Type B pancreatic cell (in vitro differentiated cells): ENCODE data around the gene LRRC38. TPM values are rescaled to one million over a fixed set of nuclear protein-coding genes. Genes with fewer than 3 reads are reported as not detected.
A peak's percentile ranks its signal among the peaks of the same experiment; 100 is the strongest.

Source experiments
- DNase-seq: peaks from one replicate; pipeline ENCODE4 v3.0.0; 2021; ENCODE audit warnings: mixed read lengths; ENCODE audit not compliant: unreplicated experiment; ENCODE audit errors: extremely low spot score
- H3K27ac Mint-ChIP-seq: 2 replicates; pipeline ENCODE4 v1.8.0; 2021; ENCODE audit warnings: mild to moderate bottlenecking, mixed read lengths
- H3K27me3 Mint-ChIP-seq: 2 replicates; pipeline ENCODE4 v1.8.0; 2021; ENCODE audit warnings: mixed read lengths
- H3K36me3 Mint-ChIP-seq: 2 replicates; pipeline ENCODE4 v1.8.0; 2021; ENCODE audit warnings: mixed read lengths
- H3K4me1 Mint-ChIP-seq: one replicate; pipeline ENCODE4 v1.8.0; 2021; ENCODE audit warnings: mixed read lengths; ENCODE audit not compliant: unreplicated experiment
- H3K4me3 Mint-ChIP-seq: 2 replicates; pipeline ENCODE4 v1.8.0; 2021; ENCODE audit warnings: mild to moderate bottlenecking, mixed read lengths
- H3K9me3 Mint-ChIP-seq: 2 replicates; pipeline ENCODE4 v1.8.0; 2021; ENCODE audit warnings: mixed read lengths
- total RNA-seq: library from RNA; stranded (reverse); gene quantifications from 2 replicates; pipeline ENCODE4 v1.2.1, GENCODE V29; 2021; ENCODE audit warnings: low replicate concordance
- TF ChIP-seq, protein P1 (sequence below): fragments of 200-600 bp; sonication (generic); conservative IDR thresholded peaks from 2 replicates; pipeline ENCODE4 v1.5.0; 2021; ENCODE audit warnings: antibody characterized with exemption, mild to moderate bottlenecking

The LRRC38 gene
- total RNA-seq, 1 donor from 2014 or later = 2.6 TPM

DNA sequence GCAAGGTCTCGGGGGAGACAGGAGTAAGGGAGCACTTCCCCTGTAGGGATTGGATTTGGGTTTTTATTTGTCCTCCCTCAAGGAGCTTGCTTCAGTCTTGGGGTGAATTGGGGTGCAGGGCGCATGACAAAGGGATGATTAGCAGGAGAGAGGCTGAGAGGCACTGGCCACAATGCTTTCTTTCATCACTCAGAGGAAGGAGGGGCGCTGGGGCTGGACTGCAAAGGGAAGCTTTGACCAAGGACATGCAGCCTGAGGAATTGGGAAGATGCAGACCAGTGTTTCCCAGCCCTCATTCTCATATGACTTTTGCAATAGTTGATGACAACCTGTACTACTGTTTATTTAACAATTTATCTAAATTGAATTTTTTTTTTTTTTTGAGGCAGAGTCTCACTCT, 35.7 kb upstream of the LRRC38 start:
- H3K27ac Mint-ChIP-seq = no peak overlapping the region
- H3K4me1 Mint-ChIP-seq = no peaks in the 10 kb centered on the region
- TF ChIP-seq, protein P1, sequence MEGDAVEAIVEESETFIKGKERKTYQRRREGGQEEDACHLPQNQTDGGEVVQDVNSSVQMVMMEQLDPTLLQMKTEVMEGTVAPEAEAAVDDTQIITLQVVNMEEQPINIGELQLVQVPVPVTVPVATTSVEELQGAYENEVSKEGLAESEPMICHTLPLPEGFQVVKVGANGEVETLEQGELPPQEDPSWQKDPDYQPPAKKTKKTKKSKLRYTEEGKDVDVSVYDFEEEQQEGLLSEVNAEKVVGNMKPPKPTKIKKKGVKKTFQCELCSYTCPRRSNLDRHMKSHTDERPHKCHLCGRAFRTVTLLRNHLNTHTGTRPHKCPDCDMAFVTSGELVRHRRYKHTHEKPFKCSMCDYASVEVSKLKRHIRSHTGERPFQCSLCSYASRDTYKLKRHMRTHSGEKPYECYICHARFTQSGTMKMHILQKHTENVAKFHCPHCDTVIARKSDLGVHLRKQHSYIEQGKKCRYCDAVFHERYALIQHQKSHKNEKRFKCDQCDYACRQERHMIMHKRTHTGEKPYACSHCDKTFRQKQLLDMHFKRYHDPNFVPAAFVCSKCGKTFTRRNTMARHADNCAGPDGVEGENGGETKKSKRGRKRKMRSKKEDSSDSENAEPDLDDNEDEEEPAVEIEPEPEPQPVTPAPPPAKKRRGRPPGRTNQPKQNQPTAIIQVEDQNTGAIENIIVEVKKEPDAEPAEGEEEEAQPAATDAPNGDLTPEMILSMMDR = no peak
- no peaks in the 10 kb centered on the region for H3K36me3 Mint-ChIP-seq
- H3K27me3 Mint-ChIP-seq = peaks cover 10% of the 10 kb centered on the region
- H3K4me3 Mint-ChIP-seq = no peak overlapping the region
- DNase-seq = no peak
- H3K9me3 Mint-ChIP-seq = no peaks in the 10 kb centered on the region

DNA sequence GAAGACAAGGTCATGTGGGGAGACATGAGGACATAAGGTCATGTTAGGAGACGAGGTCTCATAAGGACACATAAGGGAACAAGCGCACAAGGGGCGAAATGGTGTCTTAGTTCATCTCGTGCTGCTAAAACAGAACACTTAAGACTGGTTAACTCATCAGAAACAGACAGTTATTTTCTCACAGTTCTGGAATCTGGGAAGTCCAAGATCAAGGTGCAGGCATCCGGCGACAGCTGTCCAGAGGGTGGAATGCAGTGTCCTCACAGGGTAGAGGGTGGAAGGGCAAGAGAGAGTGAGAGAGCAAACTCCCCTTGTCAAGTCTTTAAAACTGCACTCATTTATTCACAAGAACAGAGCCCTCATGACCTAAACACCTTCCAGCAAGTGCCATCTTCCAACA, 35.2 kb upstream of the LRRC38 start:
- TF ChIP-seq, protein P1 = no peak
- DNase-seq = no peak
- peaks cover 10% of the 10 kb centered on the region for H3K27me3 Mint-ChIP-seq
- H3K27ac Mint-ChIP-seq = no peak overlapping the region
- peaks cover 5% of the 10 kb centered on the region for H3K4me1 Mint-ChIP-seq
- H3K9me3 Mint-ChIP-seq = no peaks in the 10 kb centered on the region
- no peaks in the 10 kb centered on the region for H3K36me3 Mint-ChIP-seq
- no peak overlapping the region for H3K4me3 Mint-ChIP-seq

DNA sequence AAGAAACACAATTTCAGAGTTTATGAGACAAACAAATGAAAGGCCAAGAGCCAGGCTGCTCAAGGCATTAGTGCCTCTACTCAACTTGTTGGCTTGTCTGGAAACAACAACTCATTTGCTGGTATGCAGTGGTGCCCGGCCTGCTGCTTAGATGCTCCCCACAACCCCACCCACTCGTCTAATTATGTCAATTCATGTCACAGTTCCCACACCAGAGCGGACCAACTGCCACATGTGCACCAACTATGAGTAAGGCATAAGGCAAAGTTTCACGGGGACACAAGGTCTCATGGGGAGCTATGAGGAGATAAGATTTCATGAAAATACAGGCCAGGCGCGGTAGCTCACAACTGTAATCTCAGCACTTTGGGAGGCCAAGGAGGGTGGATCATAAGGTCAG, 34.5 kb upstream of the LRRC38 start:
- Mint-ChIP-seq H3K9me3 (no peaks in the 10 kb centered on the region), H3K36me3 (no peaks in the 10 kb centered on the region), H3K27me3 (peaks cover 10% of the 10 kb centered on the region), H3K4me3 (no peak overlapping the region), H3K27ac (no peak overlapping the region), H3K4me1 (peaks cover 12% of the 10 kb centered on the region)
- DNase-seq = no peak
- TF ChIP-seq, protein P1 = no peak

DNA sequence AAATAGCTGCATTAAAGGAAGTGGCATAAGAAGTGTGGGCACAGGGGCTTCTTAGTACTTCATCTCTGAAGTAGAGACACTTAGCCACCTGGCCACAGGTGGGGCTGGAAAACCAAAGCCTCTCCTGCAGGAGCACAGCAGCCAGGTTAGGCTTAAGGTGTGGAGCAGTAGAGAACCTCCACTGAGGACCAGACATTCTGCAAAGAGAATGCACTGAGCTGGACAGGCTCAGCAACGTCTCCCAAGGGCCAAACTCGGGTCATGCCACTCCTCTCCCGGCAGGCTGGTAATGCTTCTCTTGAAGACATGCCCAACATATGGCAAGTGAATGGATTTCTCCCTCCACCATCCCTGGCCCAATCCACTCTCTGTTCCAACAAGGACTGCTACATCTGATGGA, 33.0 kb upstream of the LRRC38 start:
- H3K27me3 Mint-ChIP-seq = peaks cover 10% of the 10 kb centered on the region
- H3K27ac Mint-ChIP-seq = no peak overlapping the region
- no peak overlapping the region for H3K4me3 Mint-ChIP-seq
- no peak for DNase-seq
- TF ChIP-seq, protein P1 = no peak
- peaks cover 12% of the 10 kb centered on the region for H3K4me1 Mint-ChIP-seq
- H3K36me3 Mint-ChIP-seq = no peaks in the 10 kb centered on the region
- no peaks in the 10 kb centered on the region for H3K9me3 Mint-ChIP-seq

DNA sequence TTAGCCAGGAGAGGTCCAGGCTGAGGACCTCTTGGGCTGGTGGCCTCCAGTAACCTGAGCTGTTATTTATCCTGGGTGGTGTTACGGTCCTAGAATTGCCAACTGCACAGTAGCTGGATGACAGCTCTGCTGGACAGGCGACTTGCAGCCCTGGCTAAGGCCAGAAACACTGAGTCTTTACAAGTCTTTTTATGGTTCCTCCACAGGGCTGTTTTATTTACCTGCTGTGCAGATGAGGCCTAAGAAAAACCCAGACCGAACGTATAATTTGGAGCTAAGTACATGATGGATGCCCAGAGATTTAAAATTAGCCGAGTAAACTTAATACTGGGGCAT, 30.4 kb upstream of the LRRC38 start:
- Mint-ChIP-seq H3K27ac (no peak overlapping the region), H3K4me1 (peaks cover 12% of the 10 kb centered on the region), H3K9me3 (no peaks in the 10 kb centered on the region), H3K36me3 (no peaks in the 10 kb centered on the region), H3K4me3 (no peak overlapping the region), H3K27me3 (peaks cover 9% of the 10 kb centered on the region)
- TF ChIP-seq, protein P1 = peak; percentile 39
- DNase-seq = no peak
